HFF-Myc (cell line): ENCODE data around the gene ZXDC.

Experiments used
- DNase-seq: peaks from one replicate; pipeline ENCODE4 v3.0.0-alpha.2; 2011; ENCODE audit warnings: low read depth; ENCODE audit errors: extremely low read depth
- H3K4me3 ChIP-seq: replicated peaks from 2 replicates; pipeline ENCODE4 v1.5.1; 2011; ENCODE audit warnings: low read depth, mild to moderate bottlenecking, control low read depth, low read length
- TF ChIP-seq, protein P1 (sequence below): IDR thresholded peaks from 2 replicates; pipeline ENCODE4 v1.5.1; 2012; ENCODE audit warnings: mild to moderate bottlenecking, low read depth, low read length, control low read depth; ENCODE audit errors: missing control alignments

The ZXDC gene

GRCh38 chr3:126424039-126424717 lies 51.5 kb downstream of the ZXDC start:
- DNase-seq = no peak
- no peak overlapping the region for H3K4me3 ChIP-seq
- TF ChIP-seq, protein P1, sequence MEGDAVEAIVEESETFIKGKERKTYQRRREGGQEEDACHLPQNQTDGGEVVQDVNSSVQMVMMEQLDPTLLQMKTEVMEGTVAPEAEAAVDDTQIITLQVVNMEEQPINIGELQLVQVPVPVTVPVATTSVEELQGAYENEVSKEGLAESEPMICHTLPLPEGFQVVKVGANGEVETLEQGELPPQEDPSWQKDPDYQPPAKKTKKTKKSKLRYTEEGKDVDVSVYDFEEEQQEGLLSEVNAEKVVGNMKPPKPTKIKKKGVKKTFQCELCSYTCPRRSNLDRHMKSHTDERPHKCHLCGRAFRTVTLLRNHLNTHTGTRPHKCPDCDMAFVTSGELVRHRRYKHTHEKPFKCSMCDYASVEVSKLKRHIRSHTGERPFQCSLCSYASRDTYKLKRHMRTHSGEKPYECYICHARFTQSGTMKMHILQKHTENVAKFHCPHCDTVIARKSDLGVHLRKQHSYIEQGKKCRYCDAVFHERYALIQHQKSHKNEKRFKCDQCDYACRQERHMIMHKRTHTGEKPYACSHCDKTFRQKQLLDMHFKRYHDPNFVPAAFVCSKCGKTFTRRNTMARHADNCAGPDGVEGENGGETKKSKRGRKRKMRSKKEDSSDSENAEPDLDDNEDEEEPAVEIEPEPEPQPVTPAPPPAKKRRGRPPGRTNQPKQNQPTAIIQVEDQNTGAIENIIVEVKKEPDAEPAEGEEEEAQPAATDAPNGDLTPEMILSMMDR = no peak

- DNase-seq = no peak
- TF ChIP-seq, protein P1 = no peak
- H3K4me3 ChIP-seq = no peak overlapping the region
These were observed 52.3 kb downstream of the ZXDC start for GRCh38 chr3:126423191-126424038.

DNA sequence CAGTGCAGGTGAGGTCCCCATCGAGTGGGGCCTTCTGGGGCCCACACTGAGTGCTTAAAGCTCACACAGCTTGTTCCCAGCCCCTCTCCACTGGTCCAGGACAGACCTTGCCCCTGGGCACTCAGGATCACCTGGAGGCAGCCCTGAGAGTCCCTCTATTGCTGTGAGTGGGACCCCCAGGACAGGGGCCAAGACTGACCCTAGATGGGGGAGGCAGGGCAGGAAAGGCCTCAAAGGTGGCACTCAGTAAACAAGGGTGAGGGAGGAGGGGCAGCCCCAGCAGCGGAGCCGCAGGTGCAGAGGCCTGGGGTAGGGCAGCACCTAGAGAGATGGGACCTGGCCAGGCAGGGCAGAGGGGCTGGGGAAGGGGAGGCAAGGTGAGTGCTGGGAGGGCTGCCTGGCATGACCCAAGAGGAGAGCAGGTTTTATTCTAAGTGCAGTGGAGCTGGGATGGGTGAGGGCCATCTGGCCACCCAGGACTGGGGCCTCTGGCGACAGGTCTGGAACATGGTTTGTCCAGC lies 53.1 kb downstream of the ZXDC start:
- DNase-seq = no peak
- TF ChIP-seq, protein P1 = no peak
- no peak overlapping the region for H3K4me3 ChIP-seq

DNA sequence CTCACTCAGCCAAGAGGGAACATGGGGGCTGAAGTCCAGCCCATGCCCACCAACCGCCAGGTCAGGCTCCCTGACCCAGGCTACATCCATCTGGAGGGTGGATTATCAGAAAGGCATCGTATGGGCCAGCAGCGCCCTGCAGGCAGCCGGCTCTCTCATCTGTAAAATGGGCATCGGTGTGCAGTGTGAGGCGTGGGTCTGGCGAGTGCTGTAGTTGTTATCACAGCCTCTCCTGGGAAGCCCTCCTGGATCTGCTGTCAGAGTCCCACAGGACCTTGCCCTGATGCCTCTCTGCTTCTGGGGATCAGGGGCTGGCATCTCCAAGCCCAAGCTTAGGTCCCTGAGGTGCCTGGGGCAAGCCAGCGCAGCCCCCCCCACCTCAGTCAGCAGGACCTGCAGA lies 53.6 kb downstream of the ZXDC start:
- TF ChIP-seq, protein P1 = no peak
- no peak for DNase-seq
- no peak overlapping the region for H3K4me3 ChIP-seq

DNA sequence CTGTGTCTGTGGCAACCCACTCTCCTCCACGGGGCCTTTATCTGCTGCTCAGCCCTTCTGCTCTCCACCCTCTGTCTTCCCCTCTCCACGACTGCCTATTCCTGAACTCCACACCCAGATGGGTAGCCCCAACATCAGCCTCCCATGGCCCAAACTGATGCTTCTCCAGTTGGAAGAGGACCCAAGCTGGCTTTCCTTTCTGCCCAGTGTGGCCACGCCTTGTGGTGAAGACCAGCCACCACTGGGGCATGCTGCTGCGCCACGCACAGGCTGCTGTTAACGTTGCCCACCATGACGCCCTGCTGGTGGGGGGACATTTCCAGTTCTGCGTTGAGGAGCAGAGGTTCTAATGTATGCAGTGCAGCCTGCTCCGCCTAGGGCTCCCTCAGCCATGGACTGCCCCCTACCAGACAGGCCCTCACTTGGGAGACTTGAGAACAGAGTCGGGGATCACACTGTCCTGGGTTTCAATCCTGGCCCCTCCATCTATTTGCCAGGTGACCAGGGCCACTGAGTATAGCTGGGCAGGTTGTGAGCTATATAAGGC lies 54.0 kb downstream of the ZXDC start:
- TF ChIP-seq, protein P1 = no peak
- no peak for DNase-seq

DNA sequence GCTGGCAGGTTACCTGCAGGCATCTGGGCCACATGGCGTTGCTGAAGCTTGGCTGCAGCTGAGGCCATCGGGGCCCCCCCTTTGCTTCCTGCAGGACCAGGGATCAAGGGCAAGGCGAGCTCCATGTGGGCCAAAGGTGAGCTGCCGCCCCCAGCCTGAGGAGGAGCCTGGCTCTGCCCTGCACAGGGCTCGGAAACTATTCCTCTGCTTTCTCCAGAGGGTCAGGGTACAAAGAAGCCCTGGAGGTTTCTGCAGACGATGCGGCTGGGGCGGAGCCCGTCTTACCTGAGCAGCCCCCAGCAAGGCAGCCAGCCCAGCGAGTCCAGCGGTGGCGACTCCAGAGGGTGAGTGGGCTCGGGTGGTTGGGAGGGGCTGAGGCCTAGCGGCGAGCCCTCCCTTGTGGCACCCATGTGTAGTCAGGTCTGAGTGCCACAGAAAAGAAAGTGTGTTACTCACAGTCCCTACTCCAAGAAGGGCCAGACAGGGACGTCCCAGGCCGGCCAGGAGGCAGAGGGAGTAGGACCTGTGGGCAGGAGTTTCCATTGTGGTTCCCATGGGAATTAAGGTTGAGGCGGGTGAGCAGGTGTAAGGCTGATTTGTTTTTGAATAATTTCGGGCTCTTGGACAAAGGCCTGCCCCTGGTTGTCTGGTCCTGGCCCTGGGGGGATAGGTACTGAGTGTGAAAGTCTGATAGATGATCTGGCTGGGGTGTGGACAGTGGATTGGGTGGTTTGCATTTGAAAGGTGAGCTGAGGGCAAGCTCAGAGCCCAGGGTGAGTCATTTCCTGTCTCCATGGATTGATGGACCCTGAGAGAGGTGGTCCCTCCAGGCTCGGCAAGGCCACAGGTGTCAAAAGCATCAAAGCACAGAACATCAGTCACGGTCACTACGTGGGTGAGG lies 55.6 kb downstream of the ZXDC start:
- TF ChIP-seq, protein P1 = no peak
- no peak overlapping the region for H3K4me3 ChIP-seq
- no peak for DNase-seq

More for the DNA sequence above, 54.0 kb downstream of the ZXDC start:
- no peak overlapping the region for H3K4me3 ChIP-seq
